NCI-H146 treated with DMSO at 0.1 percent for 48 hours (cell line): ENCODE results near the gene MKRN2OS.

ENCODE experiments used
- DNase-seq: peaks from one replicate; lab custom pipeline; 2025; ENCODE audit not compliant: unreplicated experiment; lab: John Stamatoyannopoulos, UW

MKRN2OS gene

GRCh38 chr3:12516873-12517272 lies 28.4 kb downstream of the MKRN2OS start:
- no peak for DNase-seq

- DNase-seq = no peak
Observed at GRCh38 chr3:12515631-12516030, 29.7 kb downstream of the MKRN2OS start.

GRCh38 chr3:12513694-12514446 lies 31.4 kb downstream of the MKRN2OS start:
- DNase-seq = no peak

- DNase-seq = no peak
Observed at GRCh38 chr3:12512534-12513118, 32.7 kb downstream of the MKRN2OS start.

GRCh38 chr3:12509466-12509865 lies 35.8 kb downstream of the MKRN2OS start:
- no peak for DNase-seq

GRCh38 chr3:12508291-12508700 lies 37.0 kb downstream of the MKRN2OS start:
- no peak for DNase-seq

GRCh38 chr3:12507591-12508281 lies 37.6 kb downstream of the MKRN2OS start:
- no peak for DNase-seq

- DNase-seq = no peak
Observed at GRCh38 chr3:12506201-12506709, 39.0 kb downstream of the MKRN2OS start.

GRCh38 chr3:12503126-12503957 lies 42.0 kb downstream of the MKRN2OS start:
- no peak for DNase-seq

GRCh38 chr3:12501360-12502020 lies 43.8 kb downstream of the MKRN2OS start:
- DNase-seq = no peak

- no peak for DNase-seq
Observed at GRCh38 chr3:12499474-12499873, 45.8 kb downstream of the MKRN2OS start.

GRCh38 chr3:12496453-12496761 lies 48.9 kb downstream of the MKRN2OS start:
- DNase-seq = no peak

GRCh38 chr3:12495749-12496452 lies 49.4 kb downstream of the MKRN2OS start:
- DNase-seq = no peak

- no peak for DNase-seq
Observed at GRCh38 chr3:12490547-12490946, 54.8 kb downstream of the MKRN2OS start.

GRCh38 chr3:12489832-12490231 lies 55.5 kb downstream of the MKRN2OS start:
- no peak for DNase-seq
